ENCODE results near the gene SCYL2.

- TF ChIP-seq CTCF (IDR thresholded peaks at IDR 0.05; ENCODE audit: low read depth, low read length, poor library complexity, severe bottlenecking): no peak
- TF ChIP-seq EZH2phosphoT487 (IDR thresholded peaks at IDR 0.05; ENCODE audit: borderline replicate concordance, low read length): no peak
Observed at GRCh38 chr12:100263131-100263530, 3.8 kb upstream of the SCYL2 start.

Data from DOHH2 (cell line).